HFF-Myc (cell line): ENCODE measurements around the gene NLRP1.

ENCODE experiments used
- DNase-seq: peaks from one replicate; pipeline ENCODE4 v3.0.0-alpha.2; 2011; ENCODE audit warnings: low read depth; ENCODE audit errors: extremely low read depth
- H3K4me3 ChIP-seq: replicated peaks from 2 replicates; pipeline ENCODE4 v1.5.1; 2011; ENCODE audit warnings: low read depth, mild to moderate bottlenecking, control low read depth, low read length
- TF ChIP-seq, protein P1 (sequence below): IDR thresholded peaks from 2 replicates; pipeline ENCODE4 v1.5.1; 2012; ENCODE audit warnings: mild to moderate bottlenecking, low read depth, low read length, control low read depth; ENCODE audit errors: missing control alignments

The NLRP1 gene

DNA sequence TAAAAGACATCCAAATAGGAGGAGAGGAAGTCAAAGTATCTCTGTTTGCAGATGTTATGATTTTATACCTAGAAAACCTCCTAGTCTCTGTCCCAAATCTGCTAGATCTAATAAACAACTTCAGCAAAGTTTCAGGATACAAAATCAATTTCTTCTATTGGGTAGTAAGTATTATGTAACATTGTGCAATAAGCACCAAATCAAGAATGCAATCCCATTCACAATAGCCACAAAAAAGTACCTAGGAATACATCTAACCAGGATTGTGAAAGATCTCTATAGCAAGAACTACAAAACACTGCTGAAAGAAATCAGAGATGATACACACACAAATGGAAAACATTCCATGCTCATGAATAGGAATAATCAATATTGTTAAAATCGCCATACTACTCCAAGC is 13.0 kb downstream of the NLRP1 start:
- no peak overlapping the region for H3K4me3 ChIP-seq
- TF ChIP-seq, protein P1, sequence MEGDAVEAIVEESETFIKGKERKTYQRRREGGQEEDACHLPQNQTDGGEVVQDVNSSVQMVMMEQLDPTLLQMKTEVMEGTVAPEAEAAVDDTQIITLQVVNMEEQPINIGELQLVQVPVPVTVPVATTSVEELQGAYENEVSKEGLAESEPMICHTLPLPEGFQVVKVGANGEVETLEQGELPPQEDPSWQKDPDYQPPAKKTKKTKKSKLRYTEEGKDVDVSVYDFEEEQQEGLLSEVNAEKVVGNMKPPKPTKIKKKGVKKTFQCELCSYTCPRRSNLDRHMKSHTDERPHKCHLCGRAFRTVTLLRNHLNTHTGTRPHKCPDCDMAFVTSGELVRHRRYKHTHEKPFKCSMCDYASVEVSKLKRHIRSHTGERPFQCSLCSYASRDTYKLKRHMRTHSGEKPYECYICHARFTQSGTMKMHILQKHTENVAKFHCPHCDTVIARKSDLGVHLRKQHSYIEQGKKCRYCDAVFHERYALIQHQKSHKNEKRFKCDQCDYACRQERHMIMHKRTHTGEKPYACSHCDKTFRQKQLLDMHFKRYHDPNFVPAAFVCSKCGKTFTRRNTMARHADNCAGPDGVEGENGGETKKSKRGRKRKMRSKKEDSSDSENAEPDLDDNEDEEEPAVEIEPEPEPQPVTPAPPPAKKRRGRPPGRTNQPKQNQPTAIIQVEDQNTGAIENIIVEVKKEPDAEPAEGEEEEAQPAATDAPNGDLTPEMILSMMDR, result no peak
- DNase-seq, result no peak

DNA sequence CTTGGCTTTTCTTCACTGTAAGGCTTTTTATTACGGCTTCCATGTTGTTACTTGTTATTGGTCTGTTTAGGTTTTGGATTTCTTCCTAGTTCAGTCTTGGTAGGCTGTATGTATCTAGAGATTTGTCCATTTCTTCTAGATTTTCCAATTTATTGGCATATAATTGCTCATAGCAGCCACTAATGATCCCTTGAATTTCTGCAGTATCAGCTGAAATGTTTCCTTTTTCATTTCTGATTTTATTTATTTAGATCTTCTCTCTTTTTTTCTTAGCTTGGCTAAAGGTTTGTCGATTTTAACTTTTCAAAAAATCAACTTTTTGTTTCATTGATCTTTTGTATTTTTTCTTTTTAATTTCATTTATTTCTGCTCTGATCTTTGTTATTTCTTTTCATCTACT is 18.5 kb downstream of the NLRP1 start:
- TF ChIP-seq, protein P1, result no peak
- no peak for DNase-seq
- H3K4me3 ChIP-seq, result no peak overlapping the region

DNA sequence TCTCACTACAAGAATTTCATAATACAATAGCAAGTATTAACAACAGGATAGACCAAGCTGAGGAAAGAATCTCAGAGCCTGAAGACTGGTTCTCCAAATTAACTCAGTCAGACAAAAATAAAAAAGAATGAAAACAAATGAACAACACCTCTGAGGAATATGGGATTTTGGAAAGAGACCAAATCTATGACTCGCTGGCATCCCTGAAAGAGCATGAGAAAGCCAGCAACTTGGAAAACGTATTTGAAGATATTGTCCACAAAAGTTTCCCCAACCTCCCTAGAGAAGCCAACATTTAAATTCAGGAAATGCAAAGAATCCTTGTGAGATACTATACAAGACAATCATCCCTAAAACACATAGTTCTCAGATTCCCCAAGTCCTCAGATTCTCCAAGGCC is 20.9 kb downstream of the NLRP1 start:
- TF ChIP-seq, protein P1, result no peak
- peak; percentile 32 for DNase-seq
- H3K4me3 ChIP-seq, result no peak overlapping the region

DNA sequence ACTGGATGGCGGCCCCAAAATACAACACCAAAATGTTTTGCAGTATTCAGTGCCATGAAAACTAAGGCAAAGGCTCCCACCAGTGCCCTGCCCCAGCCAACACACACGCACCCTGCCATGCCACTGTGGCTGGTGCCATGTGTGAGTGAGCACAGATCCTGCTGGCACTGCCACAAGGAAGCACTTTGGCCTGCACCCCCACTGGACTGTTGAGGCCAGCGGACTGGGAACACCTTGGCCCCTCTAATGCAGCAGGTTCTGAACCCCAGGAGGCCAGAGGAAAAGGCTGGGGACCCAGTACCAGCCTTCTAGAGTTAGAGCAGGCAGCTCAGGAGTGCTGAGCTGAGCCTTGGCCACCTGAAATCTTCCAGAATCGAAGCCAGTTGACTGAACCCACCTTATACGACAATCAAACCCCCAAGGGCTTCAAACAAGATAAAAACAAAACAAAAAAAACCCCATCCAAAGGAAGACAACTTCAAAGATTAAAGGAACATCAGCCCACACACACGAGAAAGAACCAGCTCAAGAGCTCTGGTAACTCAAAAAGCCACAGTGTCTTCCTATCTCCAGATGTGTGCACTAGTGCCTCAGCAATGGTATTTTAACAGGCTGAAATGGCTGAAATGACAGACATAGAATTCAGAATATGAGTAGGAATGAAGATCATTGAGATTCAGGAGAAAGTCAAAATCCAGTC is 21.5 kb downstream of the NLRP1 start:
- no peak overlapping the region for H3K4me3 ChIP-seq
- TF ChIP-seq, protein P1, result no peak
- DNase-seq, result no peak

DNA sequence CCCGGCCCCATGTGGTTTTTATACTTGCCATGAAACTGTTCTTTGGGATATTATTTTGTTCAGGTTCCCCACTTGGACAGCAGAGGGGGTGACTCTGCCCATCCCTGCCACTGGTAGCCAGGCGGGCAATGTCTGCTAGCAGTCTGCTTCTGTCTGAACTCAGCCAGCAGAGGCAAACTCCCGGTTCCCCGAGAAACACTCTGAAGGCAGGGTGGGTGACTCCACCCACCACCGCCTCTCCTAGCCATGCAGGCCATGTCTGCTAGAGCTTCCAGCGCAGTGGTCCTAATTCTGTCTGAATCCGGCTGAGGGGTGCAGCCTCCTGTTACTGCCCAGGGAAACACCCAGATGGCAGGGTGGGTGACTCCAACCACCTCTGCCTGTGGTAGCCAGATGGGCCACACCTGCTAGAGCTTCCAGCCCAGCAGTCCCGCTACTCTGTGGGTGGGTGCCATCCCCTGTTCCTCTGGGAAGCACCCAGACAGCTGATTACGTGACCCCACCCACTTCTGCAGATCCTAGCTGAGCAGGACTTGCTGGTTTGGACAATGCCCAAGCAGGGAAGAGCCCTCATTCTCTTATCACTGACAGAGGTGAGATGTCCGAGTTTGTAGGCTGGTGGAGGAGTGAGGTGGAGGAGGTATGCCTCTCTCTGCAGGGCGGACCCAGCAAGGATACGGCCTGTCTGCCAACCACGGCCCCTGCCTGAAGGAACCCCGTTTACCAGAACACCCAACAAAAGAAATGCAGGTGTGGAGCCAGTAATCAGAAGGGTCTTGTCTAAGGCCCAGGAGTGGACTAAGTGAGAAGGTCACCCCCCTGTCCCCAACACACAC is 22.4 kb downstream of the NLRP1 start:
- TF ChIP-seq, protein P1, result no peak
- no peak for DNase-seq
- H3K4me3 ChIP-seq, result no peak overlapping the region

DNA sequence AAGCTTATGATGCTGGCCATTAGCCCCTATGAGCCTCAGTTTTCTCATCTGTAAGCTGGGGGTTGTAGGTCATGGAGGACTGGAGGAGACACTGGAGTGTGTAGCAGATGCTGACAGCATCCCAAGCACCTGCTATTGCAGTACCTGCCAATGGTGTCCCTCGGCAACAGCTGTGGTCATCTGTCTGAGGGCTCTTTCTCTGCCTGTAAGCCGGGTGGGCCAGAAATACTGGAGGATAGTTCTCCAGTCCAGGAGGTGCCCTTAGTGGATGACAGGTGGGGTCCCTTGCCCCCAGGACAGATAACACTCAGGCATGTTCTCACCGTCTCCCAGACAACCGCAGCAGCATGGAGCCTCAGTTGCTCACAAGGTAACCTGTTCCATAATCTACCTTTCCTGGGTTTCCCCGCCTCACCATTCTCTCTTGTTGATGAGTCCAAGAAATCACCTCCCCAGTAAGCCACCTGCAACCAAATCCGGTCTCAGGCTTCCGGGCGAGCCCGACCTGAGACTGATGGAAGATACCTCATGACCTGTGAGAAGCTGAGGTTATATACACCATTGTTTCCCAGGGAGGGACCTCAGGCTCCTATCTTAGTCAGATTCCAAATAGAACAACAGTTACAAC is 23.8 kb downstream of the NLRP1 start:
- H3K4me3 ChIP-seq, result no peak overlapping the region
- TF ChIP-seq, protein P1, result no peak
- DNase-seq, result no peak
